Measurements from ENCODE around the gene GABRQ.
"Not testable (repeated sequence)": the region's sequence is repeated elsewhere in the genome, so short reads cannot be mapped to it uniquely, and the experiment has no call there.

The GABRQ gene

GRCh38 chrX:152656890-152657289, 19.2 kb downstream of the GABRQ start:
- Histone ChIP-seq H3K27me3 (replicated peaks in 2 of 5; ENCODE audit: control insufficient read depth in 4 of 5, insufficient read depth in 5 of 5, low read length in 4 of 5) (peaks cover 0 to 7% (median 0%) of the 10 kb centered on the region in 5 experiments), H3K4me1 (ENCODE audit: control extremely low read depth in 1 of 4, control insufficient read depth in 4 of 4, insufficient read depth in 4 of 4, low read length in 3 of 4) (no peaks in the 10 kb centered on the region), H3K36me3 (ENCODE audit: control insufficient read depth in 4 of 4, insufficient read depth in 4 of 4, low read length in 3 of 4) (no peaks in the 10 kb centered on the region), H3K4me3 (ENCODE audit: control insufficient read depth in 1 of 7, extremely low read depth in 1 of 7, insufficient read depth in 4 of 7, low read depth in 2 of 7, low read length in 6 of 7) (no peak overlapping the region), H3K9me3 (ENCODE audit: control extremely low read depth in 1 of 5, control insufficient read depth in 4 of 5, insufficient read depth in 2 of 5, low read depth in 1 of 5, low read length in 4 of 5) (no peaks in the 10 kb centered on the region), H3K27ac (ENCODE audit: insufficient read depth in 1 of 2, low read depth in 1 of 2, low read length in 2 of 2, poor library complexity in 1 of 2, severe bottlenecking in 2 of 2) (no peak overlapping the region)
- POLR2A ChIA-PET = no interaction called here
- CTCF ChIA-PET = no interaction called here
- WGBS (ENCODE audit: insufficient coverage) = 90% methylated on average over 7 of the region's 7 CpGs
- DNase-seq = no peak

GRCh38 chrX:152658302-152658701, 20.6 kb downstream of the GABRQ start:
- Histone ChIP-seq H3K36me3 (ENCODE audit: control insufficient read depth in 4 of 4, insufficient read depth in 4 of 4, low read length in 3 of 4) (no peaks in the 10 kb centered on the region), H3K27me3 (replicated peaks in 2 of 5; ENCODE audit: control insufficient read depth in 4 of 5, insufficient read depth in 5 of 5, low read length in 4 of 5) (peaks cover 0 to 7% (median 0%) of the 10 kb centered on the region in 5 experiments), H3K4me1 (ENCODE audit: control extremely low read depth in 1 of 4, control insufficient read depth in 4 of 4, insufficient read depth in 4 of 4, low read length in 3 of 4) (no peaks in the 10 kb centered on the region), H3K27ac (ENCODE audit: insufficient read depth in 1 of 2, low read depth in 1 of 2, low read length in 2 of 2, poor library complexity in 1 of 2, severe bottlenecking in 2 of 2) (no peak overlapping the region), H3K4me3 (ENCODE audit: control insufficient read depth in 1 of 7, extremely low read depth in 1 of 7, insufficient read depth in 4 of 7, low read depth in 2 of 7, low read length in 6 of 7) (no peak overlapping the region), H3K9me3 (ENCODE audit: control extremely low read depth in 1 of 5, control insufficient read depth in 4 of 5, insufficient read depth in 2 of 5, low read depth in 1 of 5, low read length in 4 of 5) (no peaks in the 10 kb centered on the region)
- DNase-seq = no peak
- ChIA-PET POLR2A (no interaction called here), CTCF (interaction anchor here (1.2 kb wide), 1 partner anchor 12 kb away, joined by 3 read pairs; no protein-coding TSS in a partner anchor)
- WGBS (ENCODE audit: insufficient coverage) = no CpG with 5 or more reads among the region's 2 CpGs

- Histone ChIP-seq H3K4me1 (ENCODE audit: control extremely low read depth in 1 of 4, control insufficient read depth in 4 of 4, insufficient read depth in 4 of 4, low read length in 3 of 4) (no peaks in the 10 kb centered on the region), H3K9me3 (ENCODE audit: control extremely low read depth in 1 of 5, control insufficient read depth in 4 of 5, insufficient read depth in 2 of 5, low read depth in 1 of 5, low read length in 4 of 5) (peaks cover 0 to 2% (median 1%) of the 10 kb centered on the region in 5 experiments), H3K27ac (ENCODE audit: insufficient read depth in 1 of 2, low read depth in 1 of 2, low read length in 2 of 2, poor library complexity in 1 of 2, severe bottlenecking in 2 of 2) (no peak overlapping the region), H3K27me3 (replicated peaks in 2 of 5; ENCODE audit: control insufficient read depth in 4 of 5, insufficient read depth in 5 of 5, low read length in 4 of 5) (peaks cover 0 to 3% (median 0%) of the 10 kb centered on the region in 5 experiments), H3K36me3 (ENCODE audit: control insufficient read depth in 4 of 4, insufficient read depth in 4 of 4, low read length in 3 of 4) (no peaks in the 10 kb centered on the region), H3K4me3 (ENCODE audit: control insufficient read depth in 1 of 7, extremely low read depth in 1 of 7, insufficient read depth in 4 of 7, low read depth in 2 of 7, low read length in 6 of 7) (no peak overlapping the region)
- no CpG with 5 or more reads among the region's 4 CpGs for WGBS (ENCODE audit: insufficient coverage)
- ChIA-PET CTCF (no interaction called here), POLR2A (no interaction called here)
- DNase-seq = no peak
Measured at GRCh38 chrX:152663086-152663485, 25.4 kb downstream of the GABRQ start.

- no peak overlapping the region for H3K4me3 ChIP-seq (ENCODE audit: control insufficient read depth in 1 of 7, extremely low read depth in 1 of 7, insufficient read depth in 4 of 7, low read depth in 2 of 7, low read length in 6 of 7)
- CTCF ChIA-PET = no interaction called here
- no peaks in the 10 kb centered on the region for H3K4me1 ChIP-seq (ENCODE audit: control extremely low read depth in 1 of 4, control insufficient read depth in 4 of 4, insufficient read depth in 4 of 4, low read length in 3 of 4)
- 60% methylated on average over 1 of the region's 2 CpGs for WGBS (ENCODE audit: insufficient coverage)
- peaks cover 0 to 3% (median 0%) of the 10 kb centered on the region in 5 experiments for H3K27me3 ChIP-seq (replicated peaks in 2 of 5; ENCODE audit: control insufficient read depth in 4 of 5, insufficient read depth in 5 of 5, low read length in 4 of 5)
- DNase-seq = no peak
- H3K27ac ChIP-seq (ENCODE audit: insufficient read depth in 1 of 2, low read depth in 1 of 2, low read length in 2 of 2, poor library complexity in 1 of 2, severe bottlenecking in 2 of 2) = no peak overlapping the region
- H3K36me3 ChIP-seq (ENCODE audit: control insufficient read depth in 4 of 4, insufficient read depth in 4 of 4, low read length in 3 of 4) = no peaks in the 10 kb centered on the region
- H3K9me3 ChIP-seq (ENCODE audit: control extremely low read depth in 1 of 5, control insufficient read depth in 4 of 5, insufficient read depth in 2 of 5, low read depth in 1 of 5, low read length in 4 of 5) = no peaks in the 10 kb centered on the region
- POLR2A ChIA-PET = no interaction called here
Measured at GRCh38 chrX:152674135-152674534, 36.4 kb downstream of the GABRQ start.

GRCh38 chrX:152674652-152675051, 37.0 kb downstream of the GABRQ start:
- POLR2A ChIA-PET = not testable (repeated sequence)

GRCh38 chrX:152681012-152681411, 43.3 kb downstream of the GABRQ start:
- H3K36me3 ChIP-seq (ENCODE audit: control insufficient read depth in 4 of 4, insufficient read depth in 4 of 4, low read length in 3 of 4); H3K27ac ChIP-seq (ENCODE audit: insufficient read depth in 1 of 2, low read depth in 1 of 2, low read length in 2 of 2, poor library complexity in 1 of 2, severe bottlenecking in 2 of 2); POLR2A ChIA-PET; DNase-seq; H3K27me3 ChIP-seq (replicated peaks in 2 of 5; ENCODE audit: control insufficient read depth in 4 of 5, insufficient read depth in 5 of 5, low read length in 4 of 5); H3K4me3 ChIP-seq (ENCODE audit: control insufficient read depth in 1 of 7, extremely low read depth in 1 of 7, insufficient read depth in 4 of 7, low read depth in 2 of 7, low read length in 6 of 7); CTCF ChIA-PET; H3K4me1 ChIP-seq (ENCODE audit: control extremely low read depth in 1 of 4, control insufficient read depth in 4 of 4, insufficient read depth in 4 of 4, low read length in 3 of 4); H3K9me3 ChIP-seq (ENCODE audit: control extremely low read depth in 1 of 5, control insufficient read depth in 4 of 5, insufficient read depth in 2 of 5, low read depth in 1 of 5, low read length in 4 of 5): not testable (repeated sequence)
- WGBS (ENCODE audit: insufficient coverage) = no CpG with 5 or more reads among the region's 3 CpGs

More at GRCh38 chrX:152674652-152675051, 37.0 kb downstream of the GABRQ start:
- H3K4me1 ChIP-seq (ENCODE audit: control extremely low read depth in 1 of 4, control insufficient read depth in 4 of 4, insufficient read depth in 4 of 4, low read length in 3 of 4); DNase-seq; H3K36me3 ChIP-seq (ENCODE audit: control insufficient read depth in 4 of 4, insufficient read depth in 4 of 4, low read length in 3 of 4); H3K9me3 ChIP-seq (ENCODE audit: control extremely low read depth in 1 of 5, control insufficient read depth in 4 of 5, insufficient read depth in 2 of 5, low read depth in 1 of 5, low read length in 4 of 5); H3K27ac ChIP-seq (ENCODE audit: insufficient read depth in 1 of 2, low read depth in 1 of 2, low read length in 2 of 2, poor library complexity in 1 of 2, severe bottlenecking in 2 of 2); CTCF ChIA-PET; H3K4me3 ChIP-seq (ENCODE audit: control insufficient read depth in 1 of 7, extremely low read depth in 1 of 7, insufficient read depth in 4 of 7, low read depth in 2 of 7, low read length in 6 of 7); H3K27me3 ChIP-seq (replicated peaks in 2 of 5; ENCODE audit: control insufficient read depth in 4 of 5, insufficient read depth in 5 of 5, low read length in 4 of 5): not testable (repeated sequence)
- no CpG with 5 or more reads among the region's 3 CpGs for WGBS (ENCODE audit: insufficient coverage)

GRCh38 chrX:152697952-152698931, 60.5 kb downstream of the GABRQ start, which contains the start of gene MAGEA3:
Gene MAGEA3 (plus strand): TSS chrX:152698794. CDS start chrX:152700833, 2,039 bp downstream.
- WGBS (ENCODE audit: insufficient coverage) = no CpG with 5 or more reads among the region's 34 CpGs
- CTCF ChIA-PET; H3K4me1 ChIP-seq (ENCODE audit: control extremely low read depth in 1 of 4, control insufficient read depth in 4 of 4, insufficient read depth in 4 of 4, low read length in 3 of 4); H3K36me3 ChIP-seq (ENCODE audit: control insufficient read depth in 4 of 4, insufficient read depth in 4 of 4, low read length in 3 of 4); POLR2A ChIA-PET; H3K4me3 ChIP-seq (ENCODE audit: control insufficient read depth in 1 of 7, extremely low read depth in 1 of 7, insufficient read depth in 4 of 7, low read depth in 2 of 7, low read length in 6 of 7); H3K27ac ChIP-seq (ENCODE audit: insufficient read depth in 1 of 2, low read depth in 1 of 2, low read length in 2 of 2, poor library complexity in 1 of 2, severe bottlenecking in 2 of 2); H3K27me3 ChIP-seq (replicated peaks in 2 of 5; ENCODE audit: control insufficient read depth in 4 of 5, insufficient read depth in 5 of 5, low read length in 4 of 5); DNase-seq; H3K9me3 ChIP-seq (ENCODE audit: control extremely low read depth in 1 of 5, control insufficient read depth in 4 of 5, insufficient read depth in 2 of 5, low read depth in 1 of 5, low read length in 4 of 5): not testable (repeated sequence)
